H1 (cell line): ENCODE results near the gene TRIM7. TPM values are rescaled to one million over a fixed set of nuclear protein-coding genes. Genes with fewer than 3 reads are reported as not detected.

Source experiments
- ATF2 ChIP-seq: IDR thresholded peaks from 2 replicates; pipeline ENCODE4 v1.6.1; 2012; ENCODE audit warnings: low read length, inconsistent platforms
- BCL11A ChIP-seq, 2 experiments: IDR thresholded peaks; one replicate each; pipeline ENCODE4 v1.6.1; 2011; ENCODE audit warnings: low read depth in 2 of 2, low read length in 2 of 2, mild to moderate bottlenecking in 2 of 2
- BRCA1 ChIP-seq: IDR thresholded peaks from 2 replicates; pipeline ENCODE4 v1.6.1; 2012; ENCODE audit warnings: low read depth, low read length, improper control_type of control experiment
- CHD1 ChIP-seq: IDR thresholded peaks from 2 replicates; pipeline ENCODE4 v1.6.1; 2012; ENCODE audit warnings: low read depth, low read length, improper control_type of control experiment
- GABPA ChIP-seq: IDR thresholded peaks from 2 replicates; pipeline ENCODE4 v1.6.1; 2011; ENCODE audit warnings: mild to moderate bottlenecking, low read length, moderate library complexity, borderline replicate concordance; ENCODE audit not compliant: insufficient read depth
- GTF2F1 ChIP-seq: IDR thresholded peaks from 2 replicates; pipeline ENCODE4 v1.6.1; 2012; ENCODE audit warnings: low read depth, low read length, improper control_type of control experiment, borderline replicate concordance
- KDM1A ChIP-seq: fragments of 200-600, 300-600 bp; sonication (generic); IDR thresholded peaks from 2 replicates; pipeline ENCODE4 v1.7.1; 2016; ENCODE audit warnings: mild to moderate bottlenecking, low read length, borderline replicate concordance
- KDM5A ChIP-seq: fragments of 200-600 bp; IDR thresholded peaks from 2 replicates; pipeline ENCODE4 v1.7.1; 2012; ENCODE audit warnings: mild to moderate bottlenecking, low read length, inconsistent platforms, mixed read lengths
- PHF8 ChIP-seq: fragments of 200-600 bp; sonication (generic); conservative IDR thresholded peaks from 2 replicates; pipeline ENCODE4 v1.7.1; 2012; ENCODE audit warnings: low read depth, mild to moderate bottlenecking, inconsistent platforms, low read length, moderate library complexity
- POLR2AphosphoS5 ChIP-seq: IDR thresholded peaks from 2 replicates; pipeline ENCODE4 v1.6.1; 2011; ENCODE audit warnings: low read depth, low read length
- RFX5 ChIP-seq: IDR thresholded peaks from 2 replicates; pipeline ENCODE4 v1.6.1; 2011; ENCODE audit warnings: low read depth, low read length, improper control_type of control experiment, borderline replicate concordance
- RNF2 ChIP-seq: fragments of 200-900, 300-1000 bp; sonication (generic); IDR thresholded peaks from 2 replicates; pipeline ENCODE4 v1.7.1; 2016; ENCODE audit warnings: borderline replicate concordance, low read depth, mild to moderate bottlenecking, antibody characterized with exemption, low read length; ENCODE audit not compliant: poor library complexity, severe bottlenecking; ENCODE audit errors: missing control alignments
- SAP30 ChIP-seq: fragments of 300-600 bp; sonication (generic); IDR thresholded peaks from 2 replicates; pipeline ENCODE4 v1.7.1; 2012; ENCODE audit warnings: low read length, moderate library complexity, mild to moderate bottlenecking, inconsistent platforms; ENCODE audit not compliant: insufficient read depth, insufficient replicate concordance
- SIRT6 ChIP-seq: IDR thresholded peaks from one replicate; pipeline ENCODE4 v1.7.1; 2012; ENCODE audit warnings: low read length, inconsistent platforms
- SIX5 ChIP-seq: IDR thresholded peaks from 2 replicates; pipeline ENCODE4 v1.6.1; 2011; ENCODE audit warnings: mild to moderate bottlenecking, low read depth, low read length
- SP4 ChIP-seq: IDR thresholded peaks from 2 replicates; pipeline ENCODE4 v1.6.1; 2012; ENCODE audit warnings: low read length, inconsistent platforms
- SRF ChIP-seq: IDR thresholded peaks from 2 replicates; pipeline ENCODE4 v1.6.1; 2011; ENCODE audit warnings: mild to moderate bottlenecking, low read depth, low read length, moderate library complexity
- SUZ12 ChIP-seq: fragments of 200-600 bp; sonication (generic); IDR thresholded peaks from 2 replicates; pipeline ENCODE4 v1.6.1; 2012; ENCODE audit warnings: mild to moderate bottlenecking, inconsistent platforms, low read length, moderate library complexity, mixed read lengths
- TAF7 ChIP-seq: optimal IDR thresholded peaks from 2 replicates; pipeline ENCODE3; 2011; ENCODE audit warnings: low read depth, mild to moderate bottlenecking, inconsistent platforms, low read length, moderate library complexity, borderline replicate concordance
- TBP ChIP-seq: IDR thresholded peaks from 2 replicates; pipeline ENCODE4 v1.6.1; 2011; ENCODE audit warnings: low read depth, low read length, improper control_type of control experiment
- USF2 ChIP-seq: IDR thresholded peaks from 2 replicates; pipeline ENCODE4 v1.6.1; 2011; ENCODE audit warnings: low read length, improper control_type of control experiment
- ZNF274 ChIP-seq: IDR thresholded peaks from 2 replicates; pipeline ENCODE4 v1.7.0; 2012; ENCODE audit warnings: low read length, borderline replicate concordance; ENCODE audit errors: extremely low read depth
- polyA plus RNA-seq, 7 experiments: library from polyadenylated mRNA; depleted of rRNA in 3 of 7; stranded (reverse) in 5 of 7; unstranded in 2 of 7; fragments of >200 nt in 5 of 7; fragments of 200-250 nt in 2 of 7; gene quantifications; 1 replicate in 5 of 7; 2 replicates in 1 of 7; 4 replicates in 1 of 7; pipeline versions ENCODE4 v1.2.1 to v1.2.3, GENCODE V29; 2011 to 2013; ENCODE audit warnings: missing spikeins in 2 of 7, mixed read lengths in 2 of 7
- total RNA-seq: library from RNA; stranded (reverse); fragmentation: NEBNext Ultra II Directional; extraction: Animal tissue kit (Norgen Biotek cat#: 25700); gene quantifications from 2 replicates; pipeline ENCODE4 v1.2.1, GENCODE V29; 2021

TRIM7 gene
- total and polyA plus RNA-seq, 2 of the 8 experiments (the other 6 are each of a cell fraction or from before 2014, with no cell fraction given), result 0.36 to 0.47 TPM

DNA sequence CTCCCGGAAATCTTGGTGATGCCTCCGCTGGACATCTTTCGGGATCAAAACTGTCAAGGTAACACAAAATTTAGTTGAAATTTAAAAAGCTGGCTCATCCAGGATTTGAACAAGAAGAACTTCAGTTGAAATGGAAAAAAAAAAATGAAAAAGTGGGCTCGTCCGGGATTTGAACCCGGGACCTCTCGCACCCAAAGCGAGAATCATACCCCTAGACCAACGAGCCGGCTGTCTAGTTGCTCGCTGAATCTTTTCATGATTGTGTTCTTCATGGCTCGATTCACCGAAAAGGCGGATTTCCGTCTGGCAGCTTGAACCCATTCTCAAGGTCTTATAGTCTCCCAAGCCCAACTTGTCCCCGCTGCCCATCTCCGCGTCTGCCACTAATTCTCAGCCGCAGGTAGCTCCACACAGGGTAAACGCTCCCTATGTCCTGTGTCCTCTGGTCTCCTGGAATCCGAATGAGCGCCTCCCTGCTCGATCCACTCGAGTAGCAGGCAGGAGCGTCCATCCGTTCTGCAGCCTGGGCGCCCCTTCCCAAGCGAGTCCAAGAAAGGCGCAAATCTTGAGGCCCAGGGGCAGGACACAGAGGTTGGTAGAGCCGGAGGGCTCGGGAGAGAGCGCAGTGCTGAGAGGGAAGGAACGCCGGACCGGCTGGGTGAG lies 16.2 kb downstream of the TRIM7 start (continued):
- TF ChIP-seq SUZ12, result no peak; the same call in 1 of the 2 replicates
- TF ChIP-seq KDM1A, result no peak; the same call in none of the 2 replicates
- no peak for TF ChIP-seq USF2
- TF ChIP-seq BRCA1, result no peak
- TF ChIP-seq KDM5A, result no peak
- TF ChIP-seq GABPA, result no peak
- TF ChIP-seq TAF7, result peak; percentile 49
- no peak for TF ChIP-seq POLR2AphosphoS5
- TF ChIP-seq ATF2, result peak; percentile 86; the same call in 1 of the 2 replicates
- no peak for TF ChIP-seq SRF
- TF ChIP-seq SIRT6, result no peak
- TF ChIP-seq GTF2F1, result no peak
- no peak for TF ChIP-seq BCL11A (IDR thresholded peaks at IDR 0.05; ENCODE audit: low read depth in 2 of 2, low read length in 2 of 2)
- TF ChIP-seq CHD1, result no peak
- no peak for TF ChIP-seq PHF8
- no peak for TF ChIP-seq SIX5
- peak; percentile 54; the same call in 1 of the 2 replicates for TF ChIP-seq SP4
- TF ChIP-seq RNF2, result no peak
- TF ChIP-seq ZNF274, result no peak
- peak; percentile 98 for TF ChIP-seq TBP
- TF ChIP-seq RFX5, result no peak
- TF ChIP-seq SAP30, result no peak
